ENCODE results near the gene TMEM184B.
A peak's percentile ranks its signal among the peaks of the same experiment; 100 is the strongest.

The TMEM184B gene

GRCh38 chr22:38272373-38273134 lies at the start of gene TMEM184B:
Gene TMEM184B, minus strand, starts transcription at chr22:38273010. Its CDS starts 25,049 bp downstream, at chr22:38247961.
- DNase-seq (ENCODE audit: low read depth): no peak

DNA sequence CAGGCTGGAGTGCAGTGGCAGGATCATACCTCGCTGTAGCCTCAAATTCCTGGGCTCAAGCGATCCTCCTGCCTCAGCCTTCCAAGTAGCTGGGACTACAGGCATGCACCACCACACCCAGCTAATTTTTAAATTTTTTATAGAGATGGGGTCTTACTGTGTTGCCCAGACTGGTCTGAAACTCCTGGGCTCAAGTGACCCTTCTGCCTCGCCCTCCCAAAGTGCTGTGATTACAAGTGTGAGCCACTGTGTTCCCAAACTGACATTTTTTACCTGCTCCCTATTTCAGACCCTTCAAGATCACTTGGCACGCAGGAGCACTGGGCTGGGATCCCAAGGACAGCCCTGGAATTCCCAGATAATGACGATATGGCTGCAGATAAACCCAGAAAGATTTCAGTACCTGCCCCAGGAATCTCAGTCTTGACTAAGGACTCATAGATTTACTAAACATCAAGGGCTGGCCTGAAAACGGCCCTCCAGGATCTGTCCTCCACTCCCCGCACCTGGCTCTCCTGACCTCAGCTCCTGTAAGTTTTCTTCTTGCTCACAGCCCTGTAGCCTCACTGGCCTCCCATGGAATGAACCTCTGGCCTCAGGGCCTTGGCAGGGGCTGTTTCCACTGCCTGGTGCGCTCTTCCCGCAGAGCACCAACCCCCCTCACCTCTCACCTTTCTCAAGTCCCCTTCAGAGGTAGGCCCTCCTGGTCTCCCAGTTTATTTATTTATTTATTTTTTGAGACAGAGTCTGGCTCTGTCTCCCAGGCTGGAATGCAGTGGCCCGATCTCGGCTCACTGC lies 48.0 kb upstream of the TMEM184B start:
- DNase-seq (ENCODE audit: low read depth): no peak

DNA sequence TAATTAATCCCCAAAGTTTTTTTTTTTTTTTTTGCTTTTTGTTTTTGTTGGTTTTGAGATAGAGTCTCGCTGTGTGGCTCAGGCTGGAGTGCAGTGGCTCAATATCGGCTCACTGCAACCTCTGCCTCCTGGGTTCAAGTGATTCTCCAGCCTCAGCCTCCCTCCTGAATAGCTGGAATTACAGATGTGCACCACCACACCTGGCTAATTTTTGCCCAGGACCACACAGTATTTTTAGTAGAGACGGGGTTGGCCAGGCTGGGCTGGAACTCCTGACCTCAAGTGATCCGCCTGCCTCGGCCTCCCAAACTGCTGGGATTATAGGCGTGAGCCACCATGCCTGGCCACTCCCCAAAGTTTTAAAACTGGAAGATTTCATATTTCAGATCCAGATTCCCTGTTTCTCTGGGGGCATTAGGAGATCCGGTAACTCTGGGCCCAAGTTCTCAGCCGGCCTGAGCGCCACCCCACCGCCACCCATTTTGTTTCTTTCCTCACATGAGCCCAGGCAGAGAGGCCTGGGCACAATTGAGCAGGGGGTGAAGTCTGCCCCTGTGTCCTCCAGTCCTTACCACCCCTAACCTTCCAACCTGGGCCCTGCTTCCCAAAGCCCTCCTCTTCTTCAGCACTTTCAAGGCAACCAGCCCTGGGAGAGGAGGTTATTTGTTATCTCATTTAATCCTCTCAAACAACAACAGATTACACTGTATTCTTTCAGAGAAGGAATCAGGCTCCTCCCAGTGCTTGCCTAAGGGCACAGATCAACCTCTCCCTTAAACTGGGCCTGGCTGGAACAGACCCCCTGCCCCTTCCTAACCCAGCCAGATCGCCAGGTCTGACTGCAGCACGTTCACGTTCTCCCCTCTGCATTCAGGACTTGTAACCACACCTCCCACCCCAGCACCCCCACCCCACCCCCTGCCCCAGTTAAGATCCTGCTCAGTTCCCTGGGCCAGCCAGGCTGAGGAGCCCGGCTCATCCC lies 46.3 kb upstream of the TMEM184B start:
- DNase-seq (ENCODE audit: low read depth): no peak

GRCh38 chr22:38317995-38318715 lies 45.3 kb upstream of the TMEM184B start:
- peak; percentile 70 for DNase-seq (ENCODE audit: low read depth)

- no peak for DNase-seq (ENCODE audit: low read depth)
Measured at GRCh38 chr22:38317122-38317994, 44.5 kb upstream of the TMEM184B start, which contains the start of gene CSNK1E. Gene CSNK1E, minus strand, starts transcription at chr22:38317433. Its CDS starts 3,276 bp downstream, at chr22:38314157.

- DNase-seq (ENCODE audit: low read depth): no peak
Measured at GRCh38 chr22:38316364-38317121, 43.7 kb upstream of the TMEM184B start.

DNA sequence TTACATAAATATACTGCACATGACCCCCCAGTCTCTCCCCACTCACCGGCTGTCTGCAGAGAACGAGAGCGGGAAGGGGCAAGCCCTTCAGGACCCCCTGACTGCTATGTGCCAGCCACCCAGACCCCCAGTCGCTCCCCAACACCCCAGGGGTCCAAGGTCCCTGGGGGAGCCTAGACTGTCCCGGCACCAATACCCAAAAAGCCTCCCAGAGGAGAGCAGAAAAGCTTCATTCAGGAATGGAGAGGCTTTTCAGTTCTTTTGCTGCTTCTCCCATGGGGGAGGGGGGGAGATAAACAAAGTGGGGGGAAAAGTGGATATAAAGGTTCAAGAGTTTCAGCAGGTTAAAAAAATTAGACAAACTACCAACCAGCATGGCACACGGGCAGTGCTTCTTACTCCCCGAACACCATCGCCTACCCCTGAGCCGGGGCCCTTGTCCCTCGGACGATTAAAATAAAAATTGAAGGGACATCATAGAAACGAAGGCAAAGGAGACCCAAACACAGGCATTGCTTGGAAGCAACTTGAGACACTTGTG lies 43.1 kb upstream of the TMEM184B start:
- DNase-seq (ENCODE audit: low read depth): no peak

DNA sequence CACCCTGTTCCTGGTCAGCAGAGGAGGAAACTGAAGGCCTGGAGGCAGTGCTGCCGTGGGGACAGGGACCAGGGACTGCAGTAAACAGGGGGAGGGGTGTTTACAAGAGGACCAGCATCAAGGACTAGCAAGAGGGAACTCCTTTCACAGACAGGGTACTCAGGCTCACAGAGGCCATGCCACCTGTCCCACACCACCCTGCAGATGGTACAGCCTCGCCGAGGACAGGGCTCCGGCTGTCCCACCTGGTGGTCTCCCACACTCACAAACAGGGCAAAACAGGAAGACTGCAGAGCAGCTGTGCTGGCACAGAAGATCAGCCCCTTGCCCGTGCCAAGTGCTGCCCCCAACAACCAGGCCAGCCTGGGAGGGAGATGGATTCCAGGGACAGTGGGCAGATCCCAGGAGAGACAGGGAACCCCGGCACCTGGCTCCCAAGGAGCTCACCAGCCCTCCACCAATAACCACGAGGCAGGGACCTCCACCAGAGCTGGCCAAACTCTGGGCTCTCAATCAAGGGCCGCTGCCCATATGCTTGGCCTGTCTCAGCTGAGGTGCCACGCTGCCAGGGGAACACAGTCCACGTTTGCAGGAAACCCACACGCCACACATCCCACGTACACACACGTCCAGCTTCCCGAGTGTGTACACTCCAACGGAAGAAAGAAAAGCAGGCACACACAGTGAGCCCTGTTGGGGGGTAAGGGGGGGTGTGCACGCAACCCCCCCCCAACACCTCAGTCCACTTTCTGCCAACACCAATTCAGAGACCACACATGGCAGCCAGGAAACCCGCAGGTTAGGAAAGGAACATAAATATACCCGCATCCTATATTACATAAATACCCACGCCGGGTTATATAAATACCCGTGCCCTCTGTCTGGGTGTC lies 42.4 kb upstream of the TMEM184B start:
- DNase-seq (ENCODE audit: low read depth): no peak

DNA sequence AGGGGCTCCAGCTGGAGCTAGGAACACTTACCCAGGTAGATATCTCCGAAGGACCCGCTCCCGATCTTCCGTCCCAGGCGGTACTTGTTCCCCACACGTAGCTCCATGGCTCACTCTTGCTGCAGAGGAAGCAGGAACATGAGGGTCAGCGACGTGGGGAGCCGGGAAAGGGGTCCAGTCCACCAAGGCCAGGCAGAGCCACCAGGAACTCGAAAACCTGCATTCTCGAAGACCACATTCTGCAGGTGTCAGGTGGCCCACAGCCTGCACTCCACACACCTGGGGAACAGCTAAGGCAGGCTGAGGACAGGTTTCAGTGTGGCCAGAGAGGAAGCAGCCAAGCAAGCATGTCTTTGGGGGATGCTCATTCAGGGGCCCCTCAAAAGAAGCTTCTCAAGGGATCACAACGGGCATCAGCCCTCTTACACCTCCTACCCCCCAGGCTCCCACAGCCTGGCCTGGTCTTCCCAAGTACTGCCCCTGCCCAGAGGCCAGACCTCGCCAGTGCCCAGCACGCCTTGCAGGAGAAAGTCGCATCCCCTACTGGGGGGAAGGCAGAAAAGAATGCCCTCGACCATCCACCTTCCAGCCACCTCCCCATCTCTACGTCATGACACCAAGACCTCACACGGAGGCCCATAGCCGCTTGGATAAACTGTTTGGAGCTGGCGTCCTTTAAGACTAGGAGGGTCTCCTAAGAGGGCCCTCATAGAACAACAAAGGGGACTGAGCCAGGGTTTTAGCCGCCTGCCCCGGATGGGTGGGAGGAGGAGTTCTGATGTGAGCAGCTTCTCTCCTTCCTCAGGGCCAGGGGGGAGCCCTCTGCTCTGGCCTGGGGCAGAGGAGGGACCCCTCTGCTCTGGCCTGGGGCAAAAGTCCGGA lies 41.5 kb upstream of the TMEM184B start:
- no peak for DNase-seq (ENCODE audit: low read depth)

DNA sequence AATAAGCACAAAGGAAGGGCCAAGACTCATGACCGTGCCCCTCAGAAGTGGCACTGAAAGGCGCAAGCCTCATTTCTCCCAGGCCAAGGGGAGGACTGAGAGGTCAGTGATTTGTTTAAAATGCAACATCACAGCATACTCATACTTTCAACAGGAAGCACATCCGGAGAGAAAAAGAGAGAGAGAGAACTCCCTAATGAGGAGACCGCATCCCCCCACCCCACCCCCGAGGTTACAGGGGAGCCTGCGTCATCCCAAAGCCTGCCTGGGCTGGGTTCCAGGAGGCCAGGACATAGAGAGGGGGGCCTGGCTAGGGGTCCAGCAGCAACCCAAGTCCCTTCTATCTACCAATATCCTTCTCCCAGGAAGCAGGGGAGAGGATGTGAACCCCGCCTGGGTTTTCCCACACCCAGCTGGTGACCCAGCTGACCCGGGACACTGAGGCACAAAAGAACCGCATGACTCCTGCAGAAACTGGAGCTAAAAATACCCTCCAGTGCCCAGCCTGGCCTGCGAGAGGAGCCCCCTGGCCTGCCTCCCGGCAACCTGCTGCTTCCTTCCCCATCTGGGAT lies 40.7 kb upstream of the TMEM184B start:
- peak; percentile 70 for DNase-seq (ENCODE audit: low read depth)

- no peak for DNase-seq (ENCODE audit: low read depth)
Measured at GRCh38 chr22:38312261-38312800, 39.5 kb upstream of the TMEM184B start.

- no peak for DNase-seq (ENCODE audit: low read depth)
Measured at GRCh38 chr22:38311323-38311620, 38.5 kb upstream of the TMEM184B start.

DNA sequence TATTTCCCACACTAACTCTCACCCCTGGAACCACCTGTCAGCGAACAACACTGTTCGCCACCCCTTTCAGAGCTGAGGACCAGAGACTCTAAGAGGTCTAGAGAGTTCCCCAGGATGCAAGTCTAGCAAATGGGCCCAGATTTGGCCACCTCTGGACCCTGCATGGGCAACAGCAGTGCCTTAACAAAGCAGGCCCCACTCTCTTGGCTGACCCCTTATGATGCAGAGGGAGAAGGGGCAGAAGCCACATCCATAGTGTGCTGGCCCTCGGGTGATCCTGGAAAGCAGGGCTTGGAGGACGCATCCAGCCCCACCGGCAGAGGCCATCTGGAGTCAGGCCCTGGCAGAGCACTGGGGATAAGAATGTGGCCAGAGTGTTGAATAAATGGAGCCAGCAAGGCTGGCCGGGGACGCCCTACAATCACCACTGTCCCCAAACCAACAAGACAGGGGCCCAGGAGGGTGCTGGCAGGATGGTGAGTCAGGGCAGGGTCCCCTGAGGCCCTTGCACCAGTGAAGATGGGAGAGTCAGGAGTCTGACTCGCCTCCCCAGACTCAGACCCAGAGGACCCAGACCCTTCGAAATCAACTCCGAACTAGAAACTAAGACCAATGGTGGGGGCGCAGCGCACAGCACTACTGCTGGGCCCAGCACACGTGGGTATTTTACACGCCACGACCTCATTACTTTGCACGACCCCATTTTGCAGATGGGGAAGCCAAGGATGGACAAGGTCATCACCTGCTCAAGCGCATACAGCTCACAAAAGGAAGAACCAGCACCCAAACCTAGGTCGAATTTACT lies 37.9 kb upstream of the TMEM184B start:
- DNase-seq (ENCODE audit: low read depth): no peak

- DNase-seq (ENCODE audit: low read depth): no peak
Measured at GRCh38 chr22:38309614-38310517, 37.1 kb upstream of the TMEM184B start.
